Tongue (tissue), 2 donors: ENCODE results near the gene USF2. TPM values are rescaled to one million over a fixed set of nuclear protein-coding genes. Genes with fewer than 3 reads are reported as not detected.

ENCODE experiments used
- DNase-seq: peaks from one replicate; pipeline ENCODE4 v3.0.0-alpha.2; 2015
- total RNA-seq: library from RNA; depleted of rRNA; stranded (reverse); fragments of >200 nt; gene quantifications from one replicate; pipeline ENCODE4 v1.2.3, GENCODE V29; 2014

USF2 gene
- total RNA-seq, 1 donor from 2014 or later, result 52.7 TPM

- no peak for DNase-seq
Measured at GRCh38 chr19:35265900-35266519, 2.8 kb upstream of the USF2 start.

DNA sequence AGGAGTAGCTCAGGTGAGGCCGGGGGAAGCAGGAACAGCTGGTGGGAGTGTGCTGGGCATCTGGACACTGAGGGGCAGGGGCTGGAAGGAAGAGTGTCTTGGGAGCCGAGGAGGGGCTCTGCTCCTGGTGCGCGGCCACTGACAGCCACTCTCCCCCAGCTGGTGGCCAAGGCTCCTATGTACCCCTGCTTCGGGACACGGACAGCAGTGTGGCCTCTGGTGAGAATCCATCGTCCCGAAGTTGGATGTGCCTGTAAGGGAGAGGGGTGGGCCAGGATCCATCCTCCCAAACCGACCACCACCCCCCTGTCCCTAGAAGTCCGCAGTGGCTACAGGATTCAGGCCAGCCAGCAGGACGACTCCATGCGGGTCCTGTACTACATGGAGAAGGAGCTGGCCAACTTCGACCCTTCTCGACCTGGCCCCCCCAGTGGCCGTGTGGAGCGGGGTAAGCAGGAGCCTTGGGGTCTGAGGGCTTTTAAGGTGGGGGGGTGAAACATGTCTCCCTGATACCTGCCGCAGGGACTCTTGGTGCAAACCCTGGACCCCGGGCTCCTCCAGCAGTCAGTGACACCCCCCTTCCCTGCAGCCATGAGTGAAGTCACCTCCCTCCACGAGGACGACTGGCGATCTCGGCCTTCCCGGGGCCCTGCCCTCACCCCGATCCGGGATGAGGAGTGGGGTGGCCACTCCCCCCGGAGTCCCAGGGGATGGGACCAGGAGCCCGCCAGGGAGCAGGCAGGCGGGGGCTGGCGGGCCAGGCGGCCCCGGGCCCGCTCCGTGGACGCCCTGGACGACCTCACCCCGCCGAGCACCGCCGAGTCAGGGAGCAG, 2.0 kb upstream of the USF2 start:
- no peak for DNase-seq

DNA sequence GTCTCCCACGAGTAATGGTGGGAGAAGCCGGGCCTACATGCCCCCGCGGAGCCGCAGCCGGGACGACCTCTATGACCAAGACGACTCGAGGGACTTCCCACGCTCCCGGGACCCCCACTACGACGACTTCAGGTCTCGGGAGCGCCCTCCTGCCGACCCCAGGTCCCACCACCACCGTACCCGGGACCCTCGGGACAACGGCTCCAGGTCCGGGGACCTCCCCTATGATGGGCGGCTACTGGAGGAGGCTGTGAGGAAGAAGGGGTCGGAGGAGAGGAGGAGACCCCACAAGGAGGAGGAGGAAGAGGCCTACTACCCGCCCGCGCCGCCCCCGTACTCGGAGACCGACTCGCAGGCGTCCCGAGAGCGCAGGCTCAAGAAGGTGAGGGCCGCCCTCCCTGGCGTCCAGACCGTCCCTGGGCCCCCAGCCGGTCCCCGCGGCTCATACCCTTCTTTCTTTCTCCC, 1.4 kb upstream of the USF2 start:
- peak; percentile 69 for DNase-seq

GRCh38 chr19:35267818-35268535, 785 bp upstream of the USF2 start:
- DNase-seq, result peak; percentile 91

DNA sequence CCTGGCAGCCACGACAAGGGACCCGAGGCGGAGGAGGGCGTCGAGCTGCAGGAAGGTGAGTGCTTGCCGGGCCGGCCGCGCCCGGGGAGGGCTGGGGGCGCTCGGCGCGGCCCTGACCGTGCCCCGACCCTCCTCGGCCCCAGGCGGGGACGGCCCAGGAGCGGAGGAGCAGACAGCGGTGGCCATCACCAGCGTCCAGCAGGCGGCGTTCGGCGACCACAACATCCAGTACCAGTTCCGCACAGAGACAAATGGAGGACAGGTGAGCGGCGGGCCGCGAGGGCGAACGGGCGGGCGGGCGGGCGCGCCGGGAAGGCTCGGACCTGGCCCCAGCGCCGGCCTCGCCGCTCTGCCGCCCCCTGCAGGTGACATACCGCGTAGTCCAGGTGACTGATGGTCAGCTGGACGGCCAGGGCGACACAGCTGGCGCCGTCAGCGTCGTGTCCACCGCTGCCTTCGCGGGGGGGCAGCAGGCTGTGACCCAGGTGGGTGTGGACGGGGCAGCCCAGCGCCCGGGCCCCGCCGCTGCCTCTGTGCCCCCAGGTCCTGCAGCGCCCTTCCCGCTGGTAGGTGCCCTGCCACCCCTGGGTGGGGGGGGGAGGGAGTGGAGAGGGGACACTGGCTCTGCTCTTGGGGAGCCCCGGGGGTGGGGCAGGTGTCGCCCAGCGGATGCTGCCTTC, 816 bp downstream of the USF2 start:
- peak; percentile 93 for DNase-seq

DNA sequence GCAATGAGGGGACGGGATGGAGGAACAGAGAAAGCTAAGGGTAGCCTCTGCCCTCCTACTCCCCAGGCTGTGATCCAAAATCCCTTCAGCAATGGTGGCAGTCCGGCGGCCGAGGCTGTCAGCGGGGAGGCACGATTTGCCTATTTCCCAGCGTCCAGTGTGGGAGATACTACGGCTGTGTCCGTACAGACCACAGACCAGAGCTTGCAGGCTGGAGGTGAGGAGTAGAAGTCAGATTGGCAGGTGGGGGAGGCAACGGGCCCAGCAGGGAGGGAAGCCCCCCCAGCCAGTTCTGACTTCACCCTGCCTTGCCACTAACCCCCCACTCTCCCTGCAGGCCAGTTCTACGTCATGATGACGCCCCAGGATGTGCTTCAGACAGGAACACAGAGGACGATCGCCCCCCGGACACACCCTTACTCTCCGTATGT, 1.6 kb downstream of the USF2 start:
- no peak for DNase-seq

GRCh38 chr19:35271546-35271945, 2.8 kb downstream of the USF2 start:
- no peak for DNase-seq

DNA sequence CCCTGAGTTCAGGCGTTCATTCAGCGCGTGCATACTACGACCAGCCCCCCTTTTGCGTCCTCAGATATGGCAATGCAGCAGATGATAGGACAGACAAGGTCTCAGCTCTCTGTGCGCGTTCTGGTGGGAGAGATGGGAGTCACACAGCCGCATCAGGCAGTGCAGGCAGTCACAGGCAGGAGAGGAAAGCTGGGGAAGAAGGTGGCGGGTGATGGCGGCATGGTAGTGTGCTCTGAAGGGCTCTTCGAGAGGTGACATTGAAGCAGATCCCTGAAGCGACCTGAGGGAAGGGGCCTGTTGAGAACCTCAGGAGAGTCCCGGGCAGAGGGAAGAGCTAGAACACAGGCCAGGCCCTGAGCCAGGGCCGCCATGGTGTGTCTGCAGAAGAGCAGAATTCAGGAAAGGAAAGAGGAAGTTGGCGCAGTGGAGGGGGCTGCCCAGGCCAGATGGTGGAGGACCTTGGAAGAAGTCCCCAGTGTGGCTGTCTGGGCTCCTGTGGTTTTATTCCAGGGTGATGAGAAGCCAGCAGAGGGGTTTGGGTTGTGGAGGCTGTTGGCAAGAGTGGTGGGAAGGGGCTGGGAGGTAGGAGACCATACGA, 3.5 kb downstream of the USF2 start:
- DNase-seq, result no peak

DNA sequence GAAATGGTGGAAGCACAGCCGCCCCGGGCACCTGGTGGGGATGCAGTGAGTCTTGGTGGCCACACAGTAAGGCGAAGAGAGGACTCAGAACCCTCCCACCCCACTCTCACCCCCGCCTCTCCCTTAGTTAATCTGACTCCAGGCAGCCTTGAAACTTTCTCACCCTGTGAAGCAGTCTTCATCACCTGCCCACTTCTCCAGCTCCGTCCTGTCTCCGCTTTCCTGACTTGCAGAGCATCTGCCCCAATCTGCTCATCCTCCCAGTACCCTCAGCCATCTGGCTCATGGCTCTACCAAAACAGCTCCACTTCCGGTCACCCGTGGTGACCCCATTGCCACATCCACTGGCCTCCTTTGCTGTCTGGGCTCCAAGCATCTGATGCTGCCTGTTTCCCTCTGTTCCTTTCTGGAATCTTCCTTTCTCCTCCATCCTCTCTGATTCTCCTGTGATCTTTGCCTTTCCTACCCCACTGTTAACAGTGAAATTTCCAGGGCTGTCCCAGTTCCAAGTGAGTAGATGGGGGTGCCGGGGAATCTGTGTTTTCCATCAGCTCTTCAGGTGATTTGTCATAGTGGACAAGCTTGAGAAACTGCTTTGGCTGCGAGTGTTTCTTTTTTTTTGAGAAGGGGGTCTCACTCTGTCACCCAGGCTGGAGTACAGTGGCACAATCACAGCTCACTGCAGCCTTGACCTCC, 4.3 kb downstream of the USF2 start:
- DNase-seq, result no peak

GRCh38 chr19:35273686-35274259, 5.0 kb downstream of the USF2 start:
- DNase-seq, result no peak

GRCh38 chr19:35274323-35274722, 5.6 kb downstream of the USF2 start:
- DNase-seq, result no peak

- no peak for DNase-seq
Measured at GRCh38 chr19:35276706-35277281, 8.0 kb downstream of the USF2 start.

DNA sequence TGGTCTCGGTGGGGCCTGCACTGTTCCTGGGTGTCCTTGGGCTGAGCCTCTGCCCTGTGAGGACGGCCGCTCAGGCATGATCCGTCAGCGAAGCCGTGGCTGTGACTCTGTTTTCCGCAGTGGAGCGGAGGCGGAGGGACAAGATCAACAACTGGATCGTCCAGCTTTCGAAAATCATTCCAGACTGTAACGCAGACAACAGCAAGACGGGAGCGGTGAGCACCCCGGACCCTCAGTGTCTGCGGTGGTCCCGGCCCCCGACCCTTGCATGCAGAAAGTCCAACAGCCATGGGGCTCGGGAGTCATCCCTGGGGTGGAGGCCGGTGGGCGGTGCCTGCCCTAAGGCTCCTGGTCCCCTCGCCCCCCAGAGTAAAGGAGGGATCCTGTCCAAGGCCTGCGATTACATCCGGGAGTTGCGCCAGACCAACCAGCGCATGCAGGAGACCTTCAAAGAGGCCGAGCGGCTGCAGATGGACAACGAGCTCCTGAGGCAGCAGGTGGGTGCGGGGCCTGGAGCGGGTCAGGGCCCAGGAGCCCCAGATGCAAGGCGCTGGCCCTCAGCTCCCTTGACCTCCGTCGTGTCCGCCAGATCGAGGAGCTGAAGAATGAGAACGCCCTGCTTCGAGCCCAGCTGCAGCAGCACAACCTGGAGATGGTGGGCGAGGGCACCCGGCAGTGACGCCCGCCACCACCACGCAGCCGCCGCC, 10.0 kb downstream of the USF2 start:
- DNase-seq, result no peak

GRCh38 chr19:35279374-35279773, 10.6 kb downstream of the USF2 start:
- DNase-seq, result no peak

DNA sequence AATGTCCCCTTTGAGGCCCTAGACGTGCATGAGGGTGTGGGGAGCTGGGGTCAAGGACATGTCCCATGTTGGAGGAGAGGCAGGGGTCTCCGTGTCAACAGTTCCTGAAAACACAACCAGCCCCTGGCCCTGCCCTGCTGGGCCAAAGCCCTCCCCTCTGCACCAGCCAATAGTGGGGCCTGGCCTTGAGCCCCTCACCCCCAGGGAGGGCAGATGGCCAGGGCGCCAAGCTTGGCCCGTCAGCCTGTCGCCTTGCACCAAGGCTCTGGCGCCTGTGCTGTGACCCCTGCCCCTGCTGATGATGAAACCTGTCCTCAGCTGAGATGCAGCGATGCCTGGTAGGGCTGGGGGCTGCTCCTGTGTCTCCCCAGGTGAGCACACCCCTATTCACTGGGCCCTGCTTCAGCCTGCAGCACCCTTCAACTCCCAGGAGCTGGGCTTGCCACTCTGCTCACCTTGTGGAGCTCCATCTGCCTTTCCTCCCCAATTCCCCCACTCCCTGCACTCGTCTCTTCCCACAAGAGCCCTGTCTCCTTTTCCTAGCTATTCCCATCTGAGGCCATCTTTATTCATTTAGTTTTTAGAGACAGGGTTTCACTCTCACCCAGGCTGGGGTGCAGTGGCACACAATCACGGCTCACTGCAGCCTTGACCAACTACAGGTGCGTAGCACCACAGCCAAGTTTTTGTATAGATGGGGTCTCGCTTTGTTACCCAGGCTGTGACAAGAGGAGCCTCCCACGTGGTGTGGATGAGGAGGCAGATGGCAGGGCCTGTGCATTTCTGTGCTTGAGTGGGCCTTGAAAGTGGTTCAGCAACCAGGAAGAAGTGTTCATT, 11.4 kb downstream of the USF2 start:
- DNase-seq, result no peak

DNA sequence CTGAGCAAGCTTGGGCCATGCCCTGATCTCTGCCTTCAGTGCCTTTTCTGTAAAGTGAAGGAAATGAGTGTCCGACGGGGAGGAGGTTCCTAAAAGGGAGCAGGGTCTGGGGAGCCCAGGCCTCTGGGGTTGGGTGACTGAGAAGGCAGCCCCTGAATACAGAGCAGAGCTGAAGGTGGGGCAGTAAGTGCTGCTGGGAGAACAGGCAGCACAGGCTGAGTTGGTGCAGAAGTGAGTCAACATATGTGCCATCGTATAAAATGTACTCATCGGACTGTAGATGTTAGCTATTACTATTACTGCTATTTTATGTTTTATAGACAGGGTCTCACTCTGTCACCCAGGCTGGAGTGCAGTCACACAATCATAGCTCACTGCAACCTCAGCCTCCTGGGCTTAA, 12.5 kb downstream of the USF2 start:
- no peak for DNase-seq

DNA sequence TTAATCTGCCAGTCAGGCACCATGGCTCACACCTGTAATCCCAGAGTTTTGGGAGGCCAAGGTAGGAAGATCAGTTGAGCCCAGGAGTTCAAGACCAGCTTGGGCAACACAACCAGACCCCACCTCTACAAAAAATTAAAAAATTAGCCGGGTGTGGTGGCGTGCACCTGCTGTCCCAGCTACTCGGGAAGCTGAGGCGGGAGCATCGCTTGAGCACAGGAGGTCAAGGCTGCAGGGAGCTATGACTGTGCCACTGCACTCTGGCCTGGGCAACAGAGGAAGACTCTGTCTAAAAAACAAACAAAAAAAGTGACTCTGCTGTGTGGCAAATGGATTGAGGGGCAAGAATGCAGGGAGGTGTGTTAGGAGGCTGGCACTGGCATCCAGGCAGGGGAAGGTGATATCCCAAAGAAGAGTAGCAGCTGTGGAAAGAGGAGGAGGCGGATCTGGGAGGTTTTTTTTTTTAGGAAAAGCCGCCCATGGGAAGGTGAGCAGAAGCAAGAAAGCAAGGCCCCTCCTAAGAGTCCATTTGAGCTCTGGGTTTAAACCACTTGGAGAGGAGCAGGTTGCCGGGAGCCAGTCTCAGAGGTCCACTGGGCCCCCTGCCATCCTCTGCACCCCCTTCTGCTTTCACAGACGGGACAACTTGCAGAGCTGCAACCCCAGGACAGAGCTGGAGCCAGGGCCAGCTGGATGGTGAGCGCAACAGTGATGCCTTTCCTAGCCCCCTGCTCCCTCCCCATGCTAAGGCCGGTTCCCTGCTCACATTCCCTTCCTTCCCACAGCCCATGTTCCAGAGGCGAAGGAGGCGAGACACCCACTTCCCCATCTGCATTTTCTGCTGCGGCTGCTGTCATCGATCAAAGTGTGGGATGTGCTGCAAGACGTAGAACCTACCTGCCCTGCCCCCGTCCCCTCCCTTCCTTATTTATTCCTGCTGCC, 15.7 kb downstream of the USF2 start:
- no peak for DNase-seq

DNA sequence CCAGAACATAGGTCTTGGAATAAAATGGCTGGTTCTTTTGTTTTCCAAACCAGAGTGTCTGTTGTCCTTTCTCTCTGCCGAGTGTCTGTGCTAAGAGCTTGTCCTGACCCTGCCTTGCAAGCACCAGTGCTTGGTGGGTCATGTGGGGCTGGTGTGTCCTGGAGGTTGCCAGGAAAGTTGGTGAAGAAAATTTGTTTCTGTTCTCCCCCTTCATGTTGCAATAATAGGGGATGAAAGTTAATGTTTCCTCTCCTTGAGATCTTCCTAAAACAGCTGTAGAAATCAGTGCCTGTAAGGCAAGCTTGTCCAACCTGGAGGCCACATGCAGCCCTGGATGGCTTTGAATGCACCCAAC, 16.3 kb downstream of the USF2 start:
- no peak for DNase-seq
